Stimulated activated naive CD8-positive, alpha-beta T cell treated with anti-CD3 and anti-CD28 coated beads, Interleukin-15, amount 100 ng/mL, for 72 hours (primary cell): Measurements from ENCODE around the gene MPRIP.

Experiments
- ATAC-seq: fragments of 150-1000 bp; cut with Tn5 transposase; 2 replicates; pipeline ENCODE4 v1.10.0; 2021; ENCODE audit warnings: mild to moderate bottlenecking, moderate library complexity
- DNase-seq, 2 donors: peaks; one replicate each; pipeline ENCODE4 v3.0.0; 2021 to 2022
- H3K27ac Mint-ChIP-seq, 2 donors: one replicate each; pipeline ENCODE4 v1.8.0; 2022; ENCODE audit warnings: mild to moderate bottlenecking in 2 of 2, mixed read lengths in 2 of 2, moderate library complexity in 2 of 2
- H3K27me3 Mint-ChIP-seq: one replicate; pipeline ENCODE4 v1.8.0; 2022; ENCODE audit warnings: mixed read lengths
- H3K4me1 Mint-ChIP-seq: one replicate; pipeline ENCODE4 v1.8.0; 2022; ENCODE audit warnings: mild to moderate bottlenecking, mixed read lengths
- H3K4me3 Mint-ChIP-seq, 2 donors: one replicate each; pipeline ENCODE4 v1.8.0; 2022; ENCODE audit warnings: mild to moderate bottlenecking in 2 of 2, mixed read lengths in 2 of 2, moderate library complexity in 1 of 2
- H3K9me3 Mint-ChIP-seq, 2 donors: one replicate each; pipeline ENCODE4 v1.8.0; 2022; ENCODE audit warnings: mixed read lengths in 2 of 2

The MPRIP gene

DNA sequence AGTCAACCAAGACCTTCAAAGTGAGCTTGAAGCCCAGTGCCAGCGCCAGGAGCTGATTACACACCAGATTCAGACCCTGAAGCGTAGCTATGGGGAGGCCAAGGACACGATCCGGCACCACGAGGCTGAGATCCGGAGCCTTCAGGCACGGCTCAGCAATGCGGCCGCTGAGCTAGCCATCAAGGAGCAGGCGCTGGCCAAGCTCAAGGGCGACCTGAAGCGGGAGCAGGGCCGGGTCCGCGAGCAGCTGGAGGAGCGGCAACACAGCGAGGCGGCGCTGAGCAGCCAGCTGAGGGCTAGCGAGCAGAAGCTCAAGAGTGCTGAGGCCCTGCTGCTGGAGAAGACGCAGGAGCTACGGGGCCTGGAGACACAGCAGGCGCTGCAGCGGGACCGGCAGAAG lies 121.9 kb downstream of the MPRIP start:
- Mint-ChIP-seq H3K4me3 (no peak overlapping the region), H3K27ac (no peak overlapping the region), H3K9me3 (no peaks in the 10 kb centered on the region), H3K4me1 (peaks cover 17% of the 10 kb centered on the region), H3K27me3 (no peaks in the 10 kb centered on the region)
- DNase-seq (no peak), ATAC-seq (no peak)

DNA sequence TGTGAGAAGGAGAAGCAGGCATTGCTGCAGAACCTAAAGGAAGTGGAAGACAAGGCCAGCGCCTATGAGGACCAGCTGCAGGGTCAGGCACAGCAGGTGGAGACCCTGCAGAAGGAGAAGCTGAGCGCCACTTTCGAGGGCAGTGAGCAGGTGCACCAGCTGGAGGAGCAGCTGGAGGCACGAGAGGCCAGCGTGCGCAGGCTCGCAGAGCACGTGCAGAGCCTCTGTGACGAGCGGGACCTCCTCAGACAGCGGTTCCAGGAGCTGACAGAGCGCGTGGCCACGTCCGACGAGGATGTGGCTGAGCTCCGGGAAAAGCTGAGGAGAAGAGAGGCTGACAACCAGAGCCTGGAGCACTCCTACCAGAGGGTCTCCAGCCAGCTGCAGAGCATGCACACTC lies 122.4 kb downstream of the MPRIP start:
- no peaks in the 10 kb centered on the region for H3K9me3 Mint-ChIP-seq
- no peaks in the 10 kb centered on the region for H3K27me3 Mint-ChIP-seq
- peak overlapping the region in 1 of 2 donors; percentile 67 for H3K27ac Mint-ChIP-seq
- DNase-seq, result no peak
- no peak overlapping the region for H3K4me3 Mint-ChIP-seq
- H3K4me1 Mint-ChIP-seq, result peaks cover 22% of the 10 kb centered on the region
- ATAC-seq, result no peak

- ATAC-seq (no peak), DNase-seq (no peak)
- Mint-ChIP-seq H3K27ac (no peak overlapping the region), H3K4me1 (peaks cover 27% of the 10 kb centered on the region), H3K4me3 (no peak overlapping the region), H3K9me3 (no peaks in the 10 kb centered on the region), H3K27me3 (no peaks in the 10 kb centered on the region)
Observed at GRCh38 chr17:17165666-17166308, 123.5 kb downstream of the MPRIP start.

GRCh38 chr17:17166446-17166845 lies 124.2 kb downstream of the MPRIP start:
- no peaks in the 10 kb centered on the region for H3K9me3 Mint-ChIP-seq
- no peak overlapping the region for H3K4me3 Mint-ChIP-seq
- H3K27ac Mint-ChIP-seq, result no peak overlapping the region

GRCh38 chr17:17167356-17167755 lies 125.1 kb downstream of the MPRIP start:
- Mint-ChIP-seq H3K27ac (peak overlapping the region; percentile 50 to 55), H3K9me3 (no peaks in the 10 kb centered on the region), H3K4me1 (peaks cover 40% of the 10 kb centered on the region), H3K27me3 (no peaks in the 10 kb centered on the region), H3K4me3 (no peak overlapping the region)
- ATAC-seq (no peak), DNase-seq (no peak)

More at GRCh38 chr17:17166446-17166845, 124.2 kb downstream of the MPRIP start:
- no peak for ATAC-seq
- H3K4me1 Mint-ChIP-seq, result peaks cover 33% of the 10 kb centered on the region
- H3K27me3 Mint-ChIP-seq, result no peaks in the 10 kb centered on the region
- no peak for DNase-seq

GRCh38 chr17:17167986-17168385 lies 125.7 kb downstream of the MPRIP start:
- ATAC-seq (no peak), DNase-seq (no peak)
- no peaks in the 10 kb centered on the region for H3K27me3 Mint-ChIP-seq
- H3K4me3 Mint-ChIP-seq, result no peak overlapping the region
- peaks cover 46% of the 10 kb centered on the region for H3K4me1 Mint-ChIP-seq
- H3K9me3 Mint-ChIP-seq, result no peaks in the 10 kb centered on the region
- peak overlapping the region in 1 of 2 donors; percentile 84 for H3K27ac Mint-ChIP-seq

- H3K27me3 Mint-ChIP-seq, result no peaks in the 10 kb centered on the region
- no peaks in the 10 kb centered on the region for H3K9me3 Mint-ChIP-seq
Observed at GRCh38 chr17:17168401-17168800, 126.1 kb downstream of the MPRIP start.

GRCh38 chr17:17169396-17169795 lies 127.1 kb downstream of the MPRIP start:
- no peak for ATAC-seq
- H3K4me1 Mint-ChIP-seq, result peaks cover 59% of the 10 kb centered on the region
- peak overlapping the region in 1 of 2 donors; percentile 34 for H3K27ac Mint-ChIP-seq

More at GRCh38 chr17:17168401-17168800, 126.1 kb downstream of the MPRIP start:
- no peak for DNase-seq
- Mint-ChIP-seq H3K4me3 (no peak overlapping the region), H3K27ac (peak overlapping the region in 1 of 2 donors; percentile 84), H3K4me1 (peaks cover 51% of the 10 kb centered on the region)
- ATAC-seq, result no peak

DNA sequence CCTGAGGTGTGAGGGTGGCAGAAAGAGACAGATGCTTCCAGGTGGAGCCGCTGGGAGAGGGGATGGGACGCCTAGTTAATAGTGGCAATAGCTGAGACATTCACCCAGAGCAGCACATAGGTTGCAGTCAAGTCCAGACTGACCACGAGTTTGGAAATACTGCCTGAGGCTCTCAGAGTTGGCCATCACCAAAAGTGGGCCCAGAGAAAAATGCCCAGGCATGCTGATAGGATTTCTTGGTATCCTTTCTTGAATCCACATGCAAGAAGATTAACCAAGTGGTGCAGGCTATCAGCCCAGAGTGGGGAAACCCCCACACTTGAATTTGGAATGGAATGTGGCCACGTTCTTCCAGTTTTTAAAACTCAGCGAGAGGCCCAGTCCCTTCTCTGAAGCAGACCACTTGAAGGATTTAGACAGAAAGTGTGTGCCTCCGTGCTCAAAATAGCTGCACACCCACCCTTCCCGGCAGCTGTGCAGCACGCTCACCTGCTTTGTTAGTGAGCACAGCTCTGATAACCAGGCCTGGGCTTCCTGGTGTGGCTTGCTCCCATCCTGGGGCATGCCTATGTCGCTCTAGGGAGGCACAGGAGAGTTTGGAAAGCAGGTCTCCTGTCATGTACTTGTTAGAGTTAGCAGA lies 128.2 kb downstream of the MPRIP start:
- Mint-ChIP-seq H3K4me3 (no peak overlapping the region), H3K9me3 (no peaks in the 10 kb centered on the region), H3K27ac (no peak overlapping the region), H3K27me3 (no peaks in the 10 kb centered on the region), H3K4me1 (peaks cover 69% of the 10 kb centered on the region)
- no peak for ATAC-seq
- DNase-seq, result no peak

More at GRCh38 chr17:17169396-17169795, 127.1 kb downstream of the MPRIP start:
- DNase-seq, result no peak
- Mint-ChIP-seq H3K9me3 (no peaks in the 10 kb centered on the region), H3K27me3 (no peaks in the 10 kb centered on the region), H3K4me3 (no peak overlapping the region)

- H3K4me3 Mint-ChIP-seq, result no peak overlapping the region
- H3K4me1 Mint-ChIP-seq, result peaks cover 77% of the 10 kb centered on the region
- no peaks in the 10 kb centered on the region for H3K9me3 Mint-ChIP-seq
- no peak for DNase-seq
- H3K27ac Mint-ChIP-seq, result peak overlapping the region; percentile 65 to 78
- no peaks in the 10 kb centered on the region for H3K27me3 Mint-ChIP-seq
- no peak for ATAC-seq
Observed at GRCh38 chr17:17171186-17171585, 128.9 kb downstream of the MPRIP start.

DNA sequence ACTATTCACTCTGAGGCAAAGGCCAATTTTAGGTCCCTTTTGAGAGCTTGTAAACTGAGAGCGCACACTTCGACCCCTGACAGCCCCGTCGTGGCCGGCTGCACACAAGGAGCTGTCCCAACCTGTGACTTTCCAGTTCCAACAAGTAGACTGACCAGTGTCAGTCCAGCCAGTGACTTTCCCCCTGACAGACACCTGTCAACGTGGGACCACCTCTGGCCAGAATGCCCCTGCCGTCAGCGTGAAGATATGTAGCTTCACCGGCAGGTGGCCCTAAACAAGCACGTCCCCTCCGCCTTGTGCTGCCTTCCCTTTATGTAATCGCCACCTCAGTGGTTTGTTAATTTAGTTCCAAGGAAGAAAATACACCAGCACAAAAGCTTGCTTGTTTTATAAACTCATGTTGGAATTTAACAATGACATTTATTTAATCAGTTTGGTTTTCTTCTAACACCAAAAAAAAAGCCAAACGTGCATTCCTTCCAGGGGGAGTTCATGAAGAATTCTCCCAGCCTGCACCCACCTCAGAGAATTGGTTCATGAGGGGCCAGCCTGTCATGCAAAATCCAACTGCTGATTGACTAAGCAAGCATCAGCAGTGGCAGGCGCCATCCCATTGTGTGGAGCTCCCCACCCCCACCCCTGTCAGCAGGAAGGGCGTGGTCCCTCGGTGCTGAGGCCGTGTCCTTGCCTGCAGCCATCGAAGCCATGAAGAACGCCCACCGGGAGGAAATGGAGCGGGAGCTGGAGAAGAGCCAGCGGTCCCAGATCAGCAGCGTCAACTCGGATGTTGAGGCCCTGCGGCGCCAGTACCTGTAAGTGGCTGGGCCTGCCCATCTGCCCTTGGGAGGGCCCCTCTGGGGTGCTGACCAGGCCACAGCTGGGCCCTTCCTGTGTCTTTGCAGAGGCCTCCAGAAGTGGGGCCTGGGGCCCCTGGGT lies 130.0 kb downstream of the MPRIP start:
- H3K27ac Mint-ChIP-seq, result peak overlapping the region; percentile 19 to 48

DNA sequence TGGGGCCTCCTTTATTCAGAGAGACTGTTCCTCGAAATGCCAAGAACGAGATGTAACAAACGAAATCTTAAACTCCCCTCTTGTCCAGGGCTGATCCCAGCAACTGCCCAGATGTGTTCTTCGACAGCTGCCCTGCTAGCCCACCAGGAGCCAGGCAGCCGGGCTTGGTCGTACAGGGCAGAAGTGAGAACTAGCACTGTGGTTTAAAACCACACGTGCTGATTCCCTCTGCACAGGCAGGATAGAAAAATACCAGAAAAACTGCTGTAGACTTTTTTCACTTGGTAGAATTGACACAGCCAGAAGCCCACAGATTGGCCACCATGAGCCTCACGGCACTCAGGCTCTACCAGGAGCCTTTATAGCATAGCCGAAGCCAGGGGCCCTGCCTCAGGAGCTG lies 130.7 kb downstream of the MPRIP start:
- H3K9me3 Mint-ChIP-seq, result no peaks in the 10 kb centered on the region
- ATAC-seq (peak; percentile 8), DNase-seq (no peak)
- no peak overlapping the region for H3K4me3 Mint-ChIP-seq
- H3K27ac Mint-ChIP-seq, result peak overlapping the region in 1 of 2 donors; percentile 42
- H3K27me3 Mint-ChIP-seq, result no peaks in the 10 kb centered on the region
- peaks cover 89% of the 10 kb centered on the region for H3K4me1 Mint-ChIP-seq

More for the DNA sequence above, 130.0 kb downstream of the MPRIP start:
- no peak for ATAC-seq
- H3K4me3 Mint-ChIP-seq, result no peak overlapping the region
- no peaks in the 10 kb centered on the region for H3K9me3 Mint-ChIP-seq
- H3K4me1 Mint-ChIP-seq, result peaks cover 84% of the 10 kb centered on the region
- H3K27me3 Mint-ChIP-seq, result no peaks in the 10 kb centered on the region
- no peak for DNase-seq

DNA sequence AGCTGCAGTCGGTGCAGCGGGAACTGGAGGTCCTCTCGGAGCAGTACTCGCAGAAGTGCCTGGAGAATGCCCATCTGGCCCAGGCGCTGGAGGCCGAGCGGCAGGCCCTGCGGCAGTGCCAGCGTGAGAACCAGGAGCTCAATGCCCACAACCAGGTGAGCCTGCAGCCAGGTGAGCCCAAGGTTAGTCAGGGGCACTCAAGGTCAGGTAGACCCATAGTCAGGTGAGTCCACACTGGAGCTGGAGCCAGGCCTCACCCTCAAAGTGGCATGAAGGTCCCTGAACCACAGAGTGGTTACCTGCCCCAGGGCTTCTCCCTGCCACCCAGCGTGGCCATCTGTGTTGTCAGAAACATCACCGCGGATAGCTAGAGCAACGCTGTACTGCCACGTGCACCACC lies 131.7 kb downstream of the MPRIP start:
- no peak overlapping the region for H3K27ac Mint-ChIP-seq
- no peaks in the 10 kb centered on the region for H3K9me3 Mint-ChIP-seq
- H3K4me1 Mint-ChIP-seq, result peaks cover 90% of the 10 kb centered on the region
- no peak for ATAC-seq
- H3K4me3 Mint-ChIP-seq, result no peak overlapping the region
- DNase-seq, result no peak
- no peaks in the 10 kb centered on the region for H3K27me3 Mint-ChIP-seq

- Mint-ChIP-seq H3K9me3 (no peaks in the 10 kb centered on the region), H3K27ac (peak overlapping the region in 1 of 2 donors; percentile 59), H3K27me3 (no peaks in the 10 kb centered on the region), H3K4me1 (peaks cover 94% of the 10 kb centered on the region), H3K4me3 (no peak overlapping the region)
- ATAC-seq (no peak), DNase-seq (no peak)
Observed at GRCh38 chr17:17175340-17175739, 133.1 kb downstream of the MPRIP start.

- peak overlapping the region in 1 of 2 donors; percentile 71 for H3K27ac Mint-ChIP-seq
- ATAC-seq, result no peak
- H3K27me3 Mint-ChIP-seq, result no peaks in the 10 kb centered on the region
- DNase-seq, result no peak
- H3K4me3 Mint-ChIP-seq, result peak overlapping the region in 1 of 2 donors; percentile 51
- H3K9me3 Mint-ChIP-seq, result no peaks in the 10 kb centered on the region
- peaks cover 96% of the 10 kb centered on the region for H3K4me1 Mint-ChIP-seq
Observed at GRCh38 chr17:17175917-17176316, 133.7 kb downstream of the MPRIP start.
